Prostate gland (tissue), 2 donors: ENCODE results near the gene RNF41.

Experiments
- CTCF ChIP-seq, 4 experiments: fragments of 200-600 bp in 2 of 4; fragments of 450-650 bp in 2 of 4; sonication (generic) in 2 of 4; IDR thresholded peaks; 1 replicate in 3 of 4; 2 replicates in 1 of 4; pipeline ENCODE4 v1.5.1; 2016 to 2019; ENCODE audit warnings: antibody characterized with exemption in 4 of 4, mild to moderate bottlenecking in 2 of 4, moderate library complexity in 2 of 4
- POLR2A ChIP-seq: fragments of 450-650 bp; IDR thresholded peaks from one replicate; pipeline ENCODE4 v1.6.1; 2016; ENCODE audit warnings: antibody characterized with exemption, mild to moderate bottlenecking
- POLR2AphosphoS5 ChIP-seq: sonication (generic); formaldehyde crosslinking; IDR thresholded peaks from one replicate; pipeline ENCODE4 v1.6.1; 2017; ENCODE audit warnings: antibody characterized with exemption

- TF ChIP-seq CTCF (IDR thresholded peaks at IDR 0.05) (peak in 1 of 4 experiments; percentile 18), POLR2A (peak; percentile 100), POLR2AphosphoS5 (peak; percentile 100)
These were observed 63.4 kb downstream of the RNF41 start, which contains the start of gene MYL6 for GRCh38 chr12:56158029-56158925.
